Activated naive CD4-positive, alpha-beta T cell (primary cell): Measurements from ENCODE around the gene SBF1.

Experiments
- DNase-seq, 4 experiments: peaks; one replicate each; lab custom pipeline; 2025; lab: John Stamatoyannopoulos, UW

Gene SBF1

GRCh38 chr22:50396751-50397370, 78.0 kb downstream of the SBF1 start:
- no peak for DNase-seq
